ENCODE measurements around the gene FXN. TPM values are rescaled to one million over a fixed set of nuclear protein-coding genes. Genes with fewer than 3 reads are reported as not detected.

FXN gene
- total RNA-seq, 4 donors from 2014 or later: 4.2 to 15.2 (median 9.6) TPM

- TF ChIP-seq EP300 (IDR thresholded peaks at IDR 0.05) (no peak), CTCF (IDR thresholded peaks at IDR 0.05) (no peak), POLR2A (IDR thresholded peaks at IDR 0.05; ENCODE audit: low read depth) (no peak), POLR2AphosphoS5 (IDR thresholded peaks at IDR 0.05) (no peak)
- Histone ChIP-seq H3K27me3 (no peaks in the 10 kb centered on the region), H3K27ac (replicated peaks in 1 of 4) (no peak overlapping the region), H3K4me3 (no peak overlapping the region), H3K36me3 (peaks cover 4 to 33% (median 24%) of the 10 kb centered on the region in 4 donors), H3K9me3 (no peaks in the 10 kb centered on the region), H3K4me1 (peaks cover 23 to 32% (median 26%) of the 10 kb centered on the region in 4 donors)
- 62% methylated on average over 4 of the region's 4 CpGs for WGBS
- intact Hi-C loops (cut with DNase I): no loop called here
- DNase-seq (ENCODE audit: extremely low spot score): no peak
Measured at GRCh38 chr9:69073103-69073502, 37.6 kb downstream of the FXN start.

GRCh38 chr9:69074801-69075200 is 39.2 kb downstream of the FXN start:
- Histone ChIP-seq H3K9me3 (no peaks in the 10 kb centered on the region), H3K27me3 (no peaks in the 10 kb centered on the region), H3K27ac (replicated peaks in 1 of 4) (peak overlapping the region; percentile 4 to 84 (median 38)), H3K4me3 (no peak overlapping the region), H3K4me1 (peaks cover 29 to 46% (median 39%) of the 10 kb centered on the region in 4 donors), H3K36me3 (peaks cover 0 to 17% (median 14%) of the 10 kb centered on the region in 4 donors)
- no peak for DNase-seq (ENCODE audit: extremely low spot score)
- 80% methylated on average over 2 of the region's 2 CpGs for WGBS
- intact Hi-C loops (cut with DNase I): no loop called here
- TF ChIP-seq POLR2AphosphoS5 (IDR thresholded peaks at IDR 0.05): no peak
- no peak for TF ChIP-seq EP300 (IDR thresholded peaks at IDR 0.05)
- TF ChIP-seq POLR2A (IDR thresholded peaks at IDR 0.05; ENCODE audit: low read depth): no peak
- no peak for TF ChIP-seq CTCF (IDR thresholded peaks at IDR 0.05)

- peak overlapping the region; percentile 67 to 84 (median 78) for H3K27ac ChIP-seq (replicated peaks in 1 of 4)
- no peak for DNase-seq (ENCODE audit: extremely low spot score)
- intact Hi-C loops (cut with DNase I): no loop called here
- no peak overlapping the region for H3K4me3 ChIP-seq
- no peaks in the 10 kb centered on the region for H3K9me3 ChIP-seq
- no peak for TF ChIP-seq CTCF (IDR thresholded peaks at IDR 0.05)
- peak in 1 of 2 donors; percentile 63 for TF ChIP-seq POLR2AphosphoS5 (IDR thresholded peaks at IDR 0.05)
- no peak for TF ChIP-seq EP300 (IDR thresholded peaks at IDR 0.05)
- TF ChIP-seq POLR2A (IDR thresholded peaks at IDR 0.05; ENCODE audit: low read depth): no peak
- H3K36me3 ChIP-seq: peaks cover 0 to 13% (median 4%) of the 10 kb centered on the region in 4 donors
- H3K4me1 ChIP-seq: peaks cover 24 to 46% (median 39%) of the 10 kb centered on the region in 4 donors
- H3K27me3 ChIP-seq: no peaks in the 10 kb centered on the region
- 47% methylated on average over 5 of the region's 5 CpGs for WGBS
Measured at GRCh38 chr9:69076550-69076949, 41.0 kb downstream of the FXN start.

- H3K27ac ChIP-seq (replicated peaks in 1 of 4): peak overlapping the region; percentile 67 to 84 (median 78)
- no peak for DNase-seq (ENCODE audit: extremely low spot score)
- no peak overlapping the region for H3K4me3 ChIP-seq
- intact Hi-C loops (cut with DNase I): no loop called here
- WGBS: 23% methylated on average over 2 of the region's 2 CpGs
- no peaks in the 10 kb centered on the region for H3K27me3 ChIP-seq
- H3K4me1 ChIP-seq: peaks cover 24 to 46% (median 39%) of the 10 kb centered on the region in 4 donors
- no peaks in the 10 kb centered on the region for H3K9me3 ChIP-seq
- TF ChIP-seq EP300 (IDR thresholded peaks at IDR 0.05) (no peak), POLR2AphosphoS5 (IDR thresholded peaks at IDR 0.05) (no peak), CTCF (IDR thresholded peaks at IDR 0.05) (no peak), POLR2A (IDR thresholded peaks at IDR 0.05; ENCODE audit: low read depth) (no peak)
- peaks cover 0 to 6% (median 0%) of the 10 kb centered on the region in 4 donors for H3K36me3 ChIP-seq
Measured at GRCh38 chr9:69078069-69078468, 42.5 kb downstream of the FXN start.

GRCh38 chr9:69078581-69078980 is 43.0 kb downstream of the FXN start:
- Histone ChIP-seq H3K4me3 (no peak overlapping the region), H3K27ac (replicated peaks in 1 of 4) (peak overlapping the region; percentile 67 to 84 (median 78)), H3K9me3 (no peaks in the 10 kb centered on the region), H3K4me1 (peaks cover 24 to 46% (median 39%) of the 10 kb centered on the region in 4 donors), H3K27me3 (no peaks in the 10 kb centered on the region), H3K36me3 (peaks cover 0 to under 1% (median 0%) of the 10 kb centered on the region in 4 donors)
- no peak for DNase-seq (ENCODE audit: extremely low spot score)
- intact Hi-C loops (cut with DNase I): no loop called here
- TF ChIP-seq POLR2AphosphoS5 (IDR thresholded peaks at IDR 0.05) (peak; percentile 64 to 71), EP300 (IDR thresholded peaks at IDR 0.05) (peak; percentile 84), POLR2A (IDR thresholded peaks at IDR 0.05; ENCODE audit: low read depth) (no peak)
- WGBS: 0% methylated on average over 1 of the region's 1 CpG
